HG03457 (cell line): ENCODE data around the gene FRS3.
"Not testable (repeated sequence)": the region's sequence is repeated elsewhere in the genome, so short reads cannot be mapped to it uniquely, and the experiment has no call there.

Source experiments
- ATAC-seq: cut with Tn5 transposase; IDR thresholded peaks from one replicate; pipeline ENCODE4 v1.9.1; 2021; ENCODE audit warnings: moderate number of reproducible peaks; ENCODE audit not compliant: unreplicated experiment

Gene FRS3

GRCh38 chr6:41770381-41771057 lies 9.2 kb downstream of the FRS3 start:
- no peak for ATAC-seq

- no peak for ATAC-seq
These were observed 10.3 kb downstream of the FRS3 start for GRCh38 chr6:41769376-41769775.

- no peak for ATAC-seq
These were observed 11.0 kb downstream of the FRS3 start for GRCh38 chr6:41768545-41769308.

- ATAC-seq, result no peak
These were observed 12.4 kb downstream of the FRS3 start for GRCh38 chr6:41767112-41767833.

- ATAC-seq, result not testable (repeated sequence)
These were observed 13.5 kb downstream of the FRS3 start for GRCh38 chr6:41766043-41766664.

GRCh38 chr6:41763470-41763869 lies 16.2 kb downstream of the FRS3 start:
- ATAC-seq, result no peak

- no peak for ATAC-seq
These were observed 19.7 kb downstream of the FRS3 start for GRCh38 chr6:41759905-41760579.

- no peak for ATAC-seq
These were observed 20.4 kb downstream of the FRS3 start for GRCh38 chr6:41759106-41759904.

GRCh38 chr6:41758641-41759035 lies 21.1 kb downstream of the FRS3 start:
- ATAC-seq, result no peak

GRCh38 chr6:41757931-41758640 lies 21.6 kb downstream of the FRS3 start:
- no peak for ATAC-seq

GRCh38 chr6:41757271-41757670 lies 22.4 kb downstream of the FRS3 start:
- no peak for ATAC-seq

- no peak for ATAC-seq
These were observed 23.3 kb downstream of the FRS3 start for GRCh38 chr6:41756354-41756753.

GRCh38 chr6:41755895-41756294 lies 23.8 kb downstream of the FRS3 start:
- ATAC-seq, result no peak

- ATAC-seq, result no peak
These were observed 29.3 kb downstream of the FRS3 start for GRCh38 chr6:41750374-41750773.

GRCh38 chr6:41748542-41748941 lies 31.2 kb downstream of the FRS3 start:
- ATAC-seq, result no peak

- ATAC-seq, result no peak
These were observed 31.6 kb downstream of the FRS3 start for GRCh38 chr6:41748102-41748477.

GRCh38 chr6:41747256-41748101 lies 32.2 kb downstream of the FRS3 start, which contains the start of gene PGC:
Gene PGC, minus strand, starts transcription at chr6:41747397. Its CDS starts 63 bp downstream, at chr6:41747334.
- no peak for ATAC-seq

- no peak for ATAC-seq
These were observed 33.6 kb downstream of the FRS3 start for GRCh38 chr6:41746107-41746506.
